ENCODE measurements around the gene PACSIN2. TPM values are rescaled to one million over a fixed set of nuclear protein-coding genes. Genes with fewer than 3 reads are reported as not detected.
A peak's percentile ranks its signal among the peaks of the same experiment; 100 is the strongest.
"Not testable (repeated sequence)": the region's sequence is repeated elsewhere in the genome, so short reads cannot be mapped to it uniquely, and the experiment has no call there.

The PACSIN2 gene
- total RNA-seq, 1 donor from 2014 or later, result 48.6 TPM

- peak; percentile 33 for ATAC-seq
- intact Hi-C loops (cut with DNase I), result no loop called here
- no peak for DNase-seq (ENCODE audit: low spot score)
Measured at GRCh38 chr22:42973536-42973881, 41.4 kb downstream of the PACSIN2 start.

DNA sequence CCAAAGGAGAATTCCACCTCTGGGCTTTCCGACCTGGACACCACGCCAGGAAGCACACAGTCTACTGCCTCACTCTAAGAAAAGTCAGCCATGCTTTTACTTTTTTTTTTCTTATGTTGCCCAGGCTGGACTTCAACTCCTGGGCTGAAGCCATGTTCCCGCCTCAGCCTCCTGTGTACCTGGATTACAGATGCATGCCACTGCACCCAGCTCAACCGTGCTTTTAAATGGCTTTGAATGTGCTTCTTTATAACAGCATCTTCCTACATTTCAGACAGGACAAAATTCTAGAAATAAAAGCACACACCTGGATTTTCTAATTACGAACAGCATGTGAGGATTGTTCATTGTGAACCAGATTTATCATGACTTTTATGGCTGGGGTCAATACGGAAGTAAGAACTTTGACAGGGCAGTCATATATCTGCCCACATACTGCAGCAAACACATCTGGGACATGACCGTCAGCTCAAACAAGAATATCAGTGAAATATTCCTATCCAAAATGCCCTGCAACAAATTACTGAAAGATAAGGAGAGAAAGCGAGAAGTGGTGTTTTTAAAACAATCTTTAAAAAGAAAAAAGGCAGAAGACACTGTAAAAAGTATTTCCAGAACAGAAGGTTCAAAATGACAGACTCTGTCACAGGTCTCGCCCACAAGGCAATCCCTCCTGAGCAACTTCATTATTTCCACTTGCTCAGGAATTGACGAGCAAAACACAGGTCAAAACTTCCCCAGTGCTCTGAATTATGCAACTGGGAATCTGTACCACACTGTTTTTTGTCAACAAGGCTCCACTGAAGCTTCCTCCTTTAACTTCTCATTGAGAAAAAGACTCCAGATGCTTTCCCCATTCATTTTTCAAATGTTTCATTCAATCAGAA, 42.1 kb downstream of the PACSIN2 start:
- ATAC-seq (peak; percentile 81), DNase-seq (ENCODE audit: low spot score) (no peak)
- intact Hi-C loops (cut with DNase I), result no loop called here

DNA sequence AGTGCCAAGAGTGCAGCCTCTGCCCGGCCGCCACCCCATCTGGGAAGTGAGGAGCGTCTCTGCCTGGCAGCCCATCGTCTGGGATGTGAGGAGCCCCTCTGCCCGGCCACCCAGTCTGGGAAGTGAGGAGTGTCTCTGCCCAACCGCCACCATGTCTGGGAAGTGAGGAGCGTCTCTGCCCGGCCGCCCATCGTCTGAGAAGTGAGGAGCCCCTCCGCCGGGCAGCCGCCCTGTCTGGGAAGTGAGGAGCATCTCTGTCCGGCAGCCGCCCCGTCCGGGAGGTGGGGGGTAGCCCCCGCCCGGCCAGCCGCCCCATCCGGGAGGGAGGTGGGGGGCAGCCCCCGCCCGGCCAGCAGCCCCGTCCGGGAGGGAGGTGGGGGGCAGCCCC, 43.5 kb downstream of the PACSIN2 start:
- DNase-seq (ENCODE audit: low spot score); ATAC-seq; intact Hi-C loops (cut with DNase I): not testable (repeated sequence)

DNA sequence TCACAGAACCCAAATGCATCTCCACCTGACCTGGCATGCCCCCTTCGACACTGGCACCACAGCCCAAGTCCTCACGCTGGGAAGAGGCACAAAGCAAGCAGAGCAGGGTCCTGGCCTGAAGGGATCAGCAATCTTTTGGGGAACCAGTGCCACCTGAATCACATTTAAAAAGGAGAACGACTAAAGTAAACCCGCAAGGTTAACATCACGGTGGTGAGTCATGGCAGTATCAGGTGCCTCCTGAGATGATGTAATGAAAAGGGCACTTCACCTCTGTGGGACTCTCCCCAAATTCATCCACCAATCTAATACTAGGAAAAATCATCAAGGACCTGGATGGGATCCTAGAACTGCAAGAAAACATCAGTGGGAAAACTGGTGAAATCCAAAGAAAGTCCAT, 44.9 kb downstream of the PACSIN2 start:
- intact Hi-C loops (cut with DNase I), result no loop called here
- no peak for DNase-seq (ENCODE audit: low spot score)
- no peak for ATAC-seq

DNA sequence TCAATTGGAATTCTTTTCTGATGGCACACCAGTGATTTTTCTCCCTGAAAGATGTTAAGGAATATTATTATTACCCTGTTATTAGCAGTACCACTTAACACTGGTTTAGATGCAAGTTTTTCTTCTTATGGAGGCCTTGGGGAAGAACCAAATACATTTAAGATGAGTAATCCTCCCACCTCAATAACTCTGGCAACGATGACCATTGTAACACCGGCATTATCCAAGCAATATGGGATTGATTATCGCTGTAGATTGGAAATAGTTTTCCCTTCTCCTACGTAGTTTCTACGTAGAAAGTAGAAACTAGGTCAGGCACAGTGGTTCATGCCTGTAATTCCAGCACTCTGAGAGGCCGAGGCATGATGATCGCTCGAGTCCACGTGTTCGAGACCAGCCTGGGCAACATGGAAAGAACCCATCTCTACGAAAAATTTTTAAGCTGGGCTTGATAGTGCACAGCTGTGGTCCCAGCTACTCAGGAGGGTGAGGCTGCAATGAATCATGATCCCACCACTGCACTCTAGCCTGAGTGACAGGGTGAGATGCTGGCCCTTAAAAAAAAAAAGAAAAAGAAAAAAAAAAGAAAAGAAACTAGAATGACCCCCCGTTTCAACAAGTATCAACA, 45.5 kb downstream of the PACSIN2 start:
- ATAC-seq (no peak), DNase-seq (ENCODE audit: low spot score) (no peak)
- intact Hi-C loops (cut with DNase I), result no loop called here

DNA sequence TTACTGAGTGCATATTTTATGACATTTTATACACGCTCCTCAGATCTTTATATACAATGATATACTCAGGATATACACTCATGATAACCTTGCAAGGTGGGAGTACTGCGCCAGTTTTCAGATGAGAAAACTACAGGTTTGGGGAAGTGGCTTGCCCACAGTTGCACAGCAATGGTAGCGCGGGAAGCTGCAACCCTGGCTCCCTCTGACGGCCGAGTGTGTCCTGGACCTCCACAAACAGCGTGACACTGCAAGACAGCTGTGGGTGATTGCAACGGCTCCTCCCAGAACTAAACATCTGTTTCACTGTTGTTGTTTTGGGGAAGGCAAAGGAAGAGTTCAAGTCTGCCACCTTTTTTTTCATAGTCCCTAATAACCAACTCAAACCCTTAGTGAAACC, 47.0 kb downstream of the PACSIN2 start:
- intact Hi-C loops (cut with DNase I), result no loop called here
- DNase-seq (ENCODE audit: low spot score) (peak; percentile 71), ATAC-seq (peak; percentile 85)

GRCh38 chr22:42967005-42967404, 47.9 kb downstream of the PACSIN2 start:
- no peak for DNase-seq (ENCODE audit: low spot score)
- no peak for ATAC-seq
- intact Hi-C loops (cut with DNase I), result no loop called here

- ATAC-seq (no peak), DNase-seq (ENCODE audit: low spot score) (no peak)
- intact Hi-C loops (cut with DNase I), result no loop called here
Measured at GRCh38 chr22:42966497-42966896, 48.5 kb downstream of the PACSIN2 start.

- intact Hi-C loops (cut with DNase I), result no loop called here
- ATAC-seq (no peak), DNase-seq (ENCODE audit: low spot score) (no peak)
Measured at GRCh38 chr22:42964994-42965699, 49.8 kb downstream of the PACSIN2 start.

DNA sequence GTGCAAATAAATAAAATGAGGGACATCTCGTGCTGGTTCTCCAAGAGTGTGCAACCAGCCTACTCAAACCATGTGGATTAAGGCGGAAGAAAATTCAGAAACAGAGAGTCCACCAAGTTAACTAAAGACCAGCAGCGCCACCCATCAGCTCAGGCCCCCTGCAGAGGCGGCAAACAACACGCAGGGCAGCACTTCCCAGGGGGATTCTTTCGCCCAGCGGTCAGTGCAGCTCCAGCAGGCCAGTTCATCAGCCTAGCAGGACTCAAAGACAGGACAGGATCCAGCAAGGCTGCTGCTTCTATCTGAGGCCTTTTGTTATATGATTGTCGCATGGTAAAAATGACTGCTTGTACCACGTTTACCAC, 51.7 kb downstream of the PACSIN2 start:
- DNase-seq (ENCODE audit: low spot score), result no peak
- intact Hi-C loops (cut with DNase I), result no loop called here
- ATAC-seq, result no peak

DNA sequence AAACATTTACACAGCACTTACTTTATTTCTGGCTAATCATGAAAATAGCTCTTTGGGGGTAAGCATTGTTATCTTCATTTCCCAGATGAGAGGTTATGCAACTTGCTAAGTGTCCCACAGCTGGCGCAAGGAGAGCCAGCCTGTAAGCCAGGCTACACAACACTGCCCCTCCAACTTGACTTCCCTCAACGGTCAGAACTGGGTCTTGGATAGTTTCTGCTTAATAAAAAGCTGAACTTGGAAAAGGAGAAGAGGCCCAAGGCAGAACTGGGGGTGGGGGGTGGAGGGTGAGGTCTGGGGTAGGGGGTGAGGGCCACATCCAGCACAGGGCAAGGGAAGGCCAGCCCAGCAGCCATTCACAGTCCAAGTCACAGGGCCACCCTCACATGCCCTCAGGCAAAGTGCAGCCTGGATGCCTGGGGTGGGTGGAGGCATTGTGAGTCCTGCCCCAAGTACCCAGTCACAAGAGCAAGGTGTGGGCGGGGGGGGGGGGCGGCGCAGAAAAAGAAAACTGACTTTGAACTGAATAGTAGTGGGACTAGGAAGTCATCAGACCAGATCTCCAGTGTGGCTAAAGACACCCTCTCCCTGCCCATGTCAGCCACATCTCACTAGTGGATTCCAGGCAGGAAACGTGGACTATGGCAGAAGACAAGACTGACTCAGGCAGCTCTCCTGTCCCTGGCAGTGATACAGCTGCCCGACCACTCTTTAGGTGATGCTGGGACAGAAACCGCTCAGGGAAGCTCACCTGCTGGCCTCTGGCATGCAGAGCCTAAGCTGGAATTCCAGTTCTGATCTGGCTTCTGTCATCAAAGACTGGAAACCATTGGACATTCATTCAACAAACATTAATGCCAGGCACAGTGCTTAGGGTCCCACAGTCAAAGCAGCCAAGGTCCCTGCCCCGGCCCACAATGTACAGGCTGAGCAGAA, 52.4 kb downstream of the PACSIN2 start:
- intact Hi-C loops (cut with DNase I), result no loop called here
- DNase-seq (ENCODE audit: low spot score) (no peak), ATAC-seq (peak; percentile 47)

DNA sequence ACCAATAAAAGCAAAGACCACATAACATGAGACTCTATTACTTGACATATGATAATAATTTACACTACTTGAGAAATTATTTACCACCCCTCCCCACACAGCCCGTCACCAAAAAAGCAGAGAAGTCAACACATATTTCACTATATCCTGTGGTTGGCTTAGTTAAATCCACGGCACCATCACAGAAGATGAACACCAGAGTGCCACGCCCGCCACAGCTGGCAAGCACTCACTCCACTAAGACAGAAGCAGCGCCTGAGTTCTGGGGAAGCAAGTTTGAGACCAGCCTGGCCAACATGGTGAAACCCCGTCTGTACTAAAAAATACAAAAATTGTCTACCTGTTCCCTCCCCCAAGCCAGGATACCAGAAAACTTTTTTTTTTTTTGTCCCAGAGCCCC, 53.1 kb downstream of the PACSIN2 start:
- DNase-seq (ENCODE audit: low spot score) (no peak), ATAC-seq (peak; percentile 26)
- intact Hi-C loops (cut with DNase I), result no loop called here

GRCh38 chr22:42961400-42961690, 53.6 kb downstream of the PACSIN2 start:
- ATAC-seq; intact Hi-C loops (cut with DNase I); DNase-seq (ENCODE audit: low spot score): not testable (repeated sequence)

- intact Hi-C loops (cut with DNase I), result no loop called here
- peak; percentile 35 for ATAC-seq
Measured at GRCh38 chr22:42960531-42961399, 54.2 kb downstream of the PACSIN2 start.

DNA sequence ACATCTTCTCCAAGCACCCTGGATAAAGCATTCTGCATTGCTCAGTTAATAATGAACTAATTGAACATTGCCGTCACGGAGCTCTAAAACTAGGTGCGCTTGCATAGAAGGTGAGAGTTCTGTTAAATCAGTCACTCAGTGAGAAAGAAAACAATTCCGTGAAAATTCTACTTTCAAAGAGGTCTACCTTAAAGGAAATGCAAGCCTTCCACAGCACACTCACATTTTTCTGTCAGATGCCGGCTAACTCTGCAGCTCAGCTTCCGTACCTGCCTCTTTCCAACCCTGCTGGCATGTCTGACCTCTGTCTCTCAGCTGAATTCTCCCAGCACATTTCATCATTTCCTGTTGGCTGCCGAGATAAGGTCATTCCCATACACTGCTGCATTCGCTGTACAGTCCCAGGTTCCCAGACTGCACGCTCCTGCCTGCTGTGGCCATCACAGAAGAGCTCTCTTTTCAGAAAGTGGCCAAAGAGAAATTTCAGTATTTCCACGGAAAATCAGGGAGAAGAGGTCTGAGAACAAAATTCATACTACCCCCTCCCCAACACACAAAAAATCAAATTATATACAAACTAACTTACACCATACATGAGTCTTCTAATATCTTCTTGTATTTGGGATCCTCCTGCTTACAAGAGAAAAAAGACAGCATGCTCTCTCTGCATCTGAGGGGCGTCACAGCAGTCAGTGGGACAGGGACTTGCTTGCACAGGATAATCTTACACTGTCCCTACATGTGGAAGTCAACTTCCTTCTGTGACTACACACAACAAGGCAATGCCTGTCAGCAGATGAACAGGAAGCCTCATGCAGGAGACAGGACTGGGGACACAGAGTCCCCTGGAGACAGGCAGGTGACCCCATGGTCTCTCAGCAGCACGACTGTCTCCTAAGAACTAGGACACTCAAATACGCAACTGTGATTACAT, 55.1 kb downstream of the PACSIN2 start:
- DNase-seq (ENCODE audit: low spot score) (no peak), ATAC-seq (peak; percentile 85)
- intact Hi-C loops (cut with DNase I), result no loop called here

More at GRCh38 chr22:42960531-42961399, 54.2 kb downstream of the PACSIN2 start:
- no peak for DNase-seq (ENCODE audit: low spot score)

GRCh38 chr22:42958937-42959336, 56.0 kb downstream of the PACSIN2 start:
- no peak for DNase-seq (ENCODE audit: low spot score)
- ATAC-seq, result no peak
- intact Hi-C loops (cut with DNase I), result no loop called here

- intact Hi-C loops (cut with DNase I), result no loop called here
- no peak for ATAC-seq
Measured at GRCh38 chr22:42957958-42958357, 57.0 kb downstream of the PACSIN2 start.

More at GRCh38 chr22:42957958-42958357, 57.0 kb downstream of the PACSIN2 start:
- no peak for DNase-seq (ENCODE audit: low spot score)

Measured in sciatic nerve (tissue), 2 donors.